CD4-positive, alpha-beta T cell treated with Interleukin-15 for 1 hour (primary cell): ENCODE measurements around the gene GP9.
A peak's percentile ranks its signal among the peaks of the same experiment; 100 is the strongest.

Experiments used
- DNase-seq: peaks from one replicate; pipeline ENCODE4 v3.0.0-alpha.2; 2020

The GP9 gene

DNA sequence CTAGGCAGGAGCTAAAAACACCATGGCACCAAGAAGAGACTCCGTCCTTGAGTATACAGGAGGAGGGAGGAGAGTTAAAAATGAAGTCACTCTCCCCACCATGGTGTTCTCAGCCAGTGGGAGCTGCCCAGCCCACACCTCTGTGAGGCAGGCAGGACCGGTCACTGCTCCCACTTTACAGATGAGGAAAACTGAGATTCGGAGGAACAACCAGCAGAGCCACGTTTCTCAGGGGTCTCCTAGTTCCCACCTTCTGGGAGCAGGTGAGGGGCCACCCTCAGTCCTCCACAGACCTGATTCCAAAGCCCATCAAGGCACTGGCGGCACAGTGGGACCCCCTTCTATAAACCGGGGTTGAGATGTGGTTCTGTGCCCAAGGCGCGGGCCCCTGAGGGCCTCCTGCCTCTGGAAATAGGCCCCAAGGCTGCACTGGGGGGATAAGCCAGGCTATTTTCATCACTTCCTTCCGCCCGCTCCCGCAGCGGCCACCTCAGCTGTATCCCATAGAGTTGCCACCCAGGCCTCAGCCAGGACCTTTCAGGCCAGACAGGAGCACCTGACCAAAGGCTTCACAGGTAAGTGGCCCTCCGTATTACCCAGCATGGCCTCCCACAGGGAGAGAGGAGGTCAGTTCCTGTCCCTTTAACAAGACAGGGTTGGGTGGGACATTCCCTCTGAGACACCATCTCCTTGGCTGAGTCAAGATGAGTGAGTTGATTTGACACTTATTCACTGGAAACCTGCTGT, at the start of gene GP9:
TSS of gene GP9 (plus strand) at position 504 of the 747 bp plus-strand sequence. CDS start 961 bp downstream, outside the sequence.
- no peak for DNase-seq

DNA sequence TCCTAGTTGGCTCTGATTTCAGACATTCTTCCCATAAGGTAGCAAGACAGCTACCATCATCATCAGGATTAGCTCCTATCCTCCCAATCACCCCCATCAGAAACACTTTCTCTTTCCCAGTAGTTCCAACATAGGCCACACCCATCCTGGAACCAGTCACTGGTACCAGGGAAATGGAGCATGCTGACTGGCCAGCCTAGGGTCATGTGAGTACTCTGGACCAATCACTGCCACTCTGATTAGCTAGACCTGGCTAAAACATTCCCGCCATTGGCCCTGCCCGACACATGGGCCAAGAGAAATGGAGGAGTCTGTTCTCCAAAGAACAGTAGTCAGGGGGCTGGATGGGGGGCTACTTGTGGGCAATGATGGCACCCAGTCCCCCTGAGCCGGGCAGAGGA, 47.1 kb upstream of the GP9 start:
- DNase-seq: no peak

DNA sequence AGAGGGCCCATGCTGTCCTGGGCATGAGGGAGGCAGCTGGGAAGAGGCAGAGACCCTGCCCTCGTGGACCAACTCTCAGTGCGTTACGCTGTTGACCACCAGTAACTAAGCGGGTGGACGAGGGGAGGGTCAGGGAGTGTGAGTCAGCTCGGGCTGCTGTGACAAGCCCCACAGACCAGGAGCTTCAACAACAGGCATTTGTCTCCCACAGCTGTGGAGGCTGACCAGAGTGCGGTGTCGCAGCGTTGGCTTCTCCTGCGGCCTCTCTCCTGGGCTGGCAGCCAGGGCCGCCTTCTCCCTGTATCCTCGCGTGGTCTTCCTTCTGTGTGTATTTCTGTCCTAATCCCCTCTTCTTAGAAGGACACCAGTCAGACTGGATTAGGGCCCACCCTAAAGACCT, 46.4 kb upstream of the GP9 start:
- DNase-seq: no peak

DNA sequence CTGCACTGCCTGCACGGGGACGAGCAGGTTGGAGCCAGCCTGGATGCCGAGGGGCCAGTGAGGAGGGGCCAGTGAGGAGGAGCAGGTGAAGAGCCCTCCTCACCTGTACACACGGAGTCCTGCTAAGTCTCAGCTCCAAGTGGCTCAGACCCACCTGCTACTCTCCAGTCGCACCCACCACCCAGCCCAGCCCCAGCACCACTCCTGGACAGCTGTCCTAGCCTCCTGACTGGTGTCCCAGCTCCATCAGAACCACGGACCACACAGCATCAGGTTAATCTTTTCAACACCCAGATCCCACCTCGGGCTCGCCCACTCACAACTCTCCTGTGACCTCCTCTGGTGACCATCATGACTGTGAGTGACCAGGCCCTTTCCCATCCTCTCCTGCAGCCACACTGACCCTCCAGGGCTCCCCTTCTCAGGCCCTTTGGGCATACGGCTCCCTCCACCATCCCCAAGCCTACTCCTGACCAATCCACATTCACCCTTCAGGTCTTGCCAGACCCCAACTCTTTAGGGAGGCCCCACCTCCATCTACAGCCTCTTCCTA, 45.7 kb upstream of the GP9 start:
- no peak for DNase-seq

DNA sequence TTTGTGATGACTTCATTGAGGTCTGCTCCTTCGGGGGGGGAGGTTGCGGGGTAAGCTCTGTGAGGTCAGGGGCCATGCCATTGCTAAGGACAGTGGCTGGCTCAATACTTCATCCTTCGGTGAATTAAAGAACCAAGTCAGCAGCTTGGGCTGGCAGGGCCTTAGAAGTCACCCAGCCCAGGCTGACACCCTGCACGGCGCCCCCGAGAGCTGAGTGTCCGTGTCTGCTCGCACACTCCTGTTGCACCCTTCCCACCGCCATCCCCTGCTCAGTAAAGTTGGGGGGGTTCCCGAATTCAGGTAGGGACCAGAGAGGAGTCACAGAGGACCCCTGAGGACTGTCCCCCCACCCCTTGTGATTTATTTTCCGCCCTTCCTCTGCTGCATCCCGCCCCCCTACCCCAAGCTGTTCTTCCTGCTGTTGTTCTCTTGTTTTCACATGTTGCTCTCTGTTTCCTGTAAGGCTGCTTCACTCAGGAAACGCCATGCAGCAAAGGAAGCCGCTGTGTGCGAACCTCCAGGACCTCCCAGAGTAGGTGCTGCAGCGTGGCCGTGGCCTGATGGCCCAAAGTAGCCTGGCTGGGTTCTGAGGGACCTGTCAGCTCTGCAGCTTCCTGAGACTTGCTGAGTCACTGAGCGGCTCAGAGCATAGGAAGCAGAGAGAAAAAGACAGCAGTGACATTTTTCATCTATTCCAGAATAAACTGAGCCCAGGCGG, 45.0 kb upstream of the GP9 start:
- peak; percentile 40 for DNase-seq

DNA sequence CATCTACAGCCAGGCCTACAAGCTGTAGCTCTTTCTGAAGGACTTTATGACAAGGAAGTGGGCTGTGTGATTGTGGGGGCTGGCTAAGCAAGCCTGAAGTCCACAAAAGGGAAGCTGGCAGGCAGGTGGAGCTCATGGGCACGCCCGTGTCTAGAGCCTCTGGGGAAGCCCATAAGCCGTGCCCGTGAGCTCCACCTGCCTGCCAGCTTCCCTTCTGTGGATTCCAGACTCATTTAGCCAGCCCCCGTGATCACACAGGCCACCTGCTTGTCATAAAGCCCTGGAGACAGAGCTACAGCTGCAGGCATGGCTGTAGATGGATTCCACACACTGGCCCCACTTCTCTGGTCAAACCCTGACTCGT, 44.2 kb upstream of the GP9 start:
- DNase-seq: peak; percentile 82

DNA sequence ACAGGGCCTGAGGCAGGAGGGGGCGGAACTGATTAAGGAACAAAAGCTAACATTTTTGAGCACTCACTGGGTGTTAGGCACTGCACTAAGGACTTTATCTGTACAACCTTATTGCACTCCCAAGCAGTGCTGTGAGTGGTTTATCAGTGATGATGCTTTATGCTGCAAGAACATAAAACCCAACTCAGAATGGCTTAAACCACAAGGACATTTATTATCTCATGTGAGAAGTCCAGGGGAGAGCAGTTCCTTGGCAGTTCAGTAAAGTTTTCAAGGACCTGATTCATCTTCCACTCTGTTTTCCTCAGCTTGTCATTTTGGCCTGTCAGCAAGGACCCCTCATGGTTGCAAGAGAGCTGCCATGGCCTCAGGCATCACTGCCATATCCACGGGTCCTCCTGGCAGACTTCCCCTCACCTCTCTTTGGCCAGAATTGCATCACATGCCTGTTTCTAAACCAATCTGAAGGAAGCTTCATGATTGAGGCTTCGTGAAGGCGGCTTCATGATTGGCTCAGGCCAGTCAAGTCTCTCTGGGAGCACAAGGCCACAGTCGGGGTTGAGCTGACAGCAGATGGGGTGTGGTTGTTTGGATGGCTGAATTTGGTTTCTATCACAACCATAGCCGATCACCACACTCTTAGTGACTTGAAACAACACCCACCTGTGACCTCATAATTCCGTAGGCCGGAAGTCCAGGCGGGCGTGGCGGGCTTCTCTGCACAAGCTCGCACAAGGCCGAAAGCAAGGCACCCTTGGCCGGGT, 43.7 kb upstream of the GP9 start:
- DNase-seq: peak; percentile 85

DNA sequence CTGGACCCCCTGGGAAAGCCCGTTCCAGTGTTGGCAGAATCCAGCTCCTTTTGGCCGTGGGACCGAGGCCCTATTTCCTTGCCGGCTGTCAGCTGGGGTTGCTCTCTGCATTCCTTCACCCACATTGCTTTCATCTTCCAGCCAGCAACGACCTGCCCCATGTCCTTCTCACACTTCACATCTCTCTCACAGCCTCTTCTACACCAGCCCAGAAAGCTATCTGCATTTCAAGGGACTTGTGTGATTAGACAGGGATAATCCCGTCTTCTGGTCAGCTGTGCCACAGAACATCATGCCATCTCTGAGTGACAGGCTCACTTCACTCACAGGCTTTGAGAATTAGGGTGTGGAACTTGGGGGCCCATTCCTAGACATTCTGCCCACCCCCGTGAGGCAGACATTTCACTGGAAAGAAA, 43.1 kb upstream of the GP9 start:
- no peak for DNase-seq

DNA sequence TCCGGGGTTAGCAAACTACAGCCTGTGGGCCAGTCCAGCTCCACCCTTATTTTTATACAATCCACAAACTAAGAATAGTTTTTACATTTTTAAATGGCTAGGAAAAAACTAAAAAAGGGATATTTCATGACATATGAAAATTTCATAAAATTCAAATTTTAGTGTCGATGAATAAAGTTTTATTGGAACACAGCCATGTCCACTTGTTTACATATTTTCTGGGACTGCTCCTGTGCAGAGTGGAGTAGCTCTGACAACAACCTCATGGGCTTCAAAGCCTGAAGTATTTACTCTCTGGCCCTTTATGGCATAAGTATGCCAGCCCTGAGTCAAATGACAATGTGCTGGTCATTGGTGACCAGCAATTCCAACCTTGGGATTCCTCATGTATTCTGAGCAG, 42.3 kb upstream of the GP9 start:
- no peak for DNase-seq

DNA sequence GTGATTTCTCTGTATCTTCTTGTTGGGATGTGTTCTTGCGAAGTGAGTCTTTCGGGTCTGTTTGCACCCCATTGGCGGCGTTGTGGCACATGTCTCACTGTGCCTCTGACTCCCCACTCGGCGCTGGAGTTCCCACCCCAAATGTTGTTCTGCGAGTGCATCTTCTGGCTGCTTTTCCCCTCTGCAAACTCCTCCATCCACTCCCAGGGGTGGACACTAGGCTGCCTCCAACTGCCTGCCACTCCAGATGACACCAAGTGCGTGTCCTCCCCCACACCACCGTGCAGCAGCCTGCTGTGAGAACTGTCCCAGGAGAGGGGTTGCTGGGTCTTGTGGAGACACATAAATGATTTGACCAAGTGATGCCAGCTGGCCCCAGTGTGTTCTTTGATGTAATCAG, 41.8 kb upstream of the GP9 start:
- DNase-seq: no peak

DNA sequence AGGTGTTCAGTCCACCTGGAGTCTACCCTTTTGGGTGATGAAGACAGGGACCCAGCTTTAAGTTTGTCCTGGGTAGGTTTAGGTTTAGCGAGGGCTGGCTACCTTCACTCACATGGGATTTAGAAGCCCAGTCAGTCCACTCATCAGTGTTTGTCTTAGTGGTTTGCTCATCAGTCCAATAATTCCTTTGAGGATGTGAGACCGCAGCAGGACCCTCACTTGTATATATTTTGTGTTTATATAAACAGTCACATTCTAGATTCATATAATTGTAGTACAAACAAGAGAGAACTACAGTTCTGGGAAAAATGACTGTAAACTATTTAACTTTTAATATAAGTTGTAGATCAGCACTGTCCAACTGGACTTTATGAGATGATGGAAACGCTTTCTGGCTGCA, 41.3 kb upstream of the GP9 start:
- DNase-seq: no peak

DNA sequence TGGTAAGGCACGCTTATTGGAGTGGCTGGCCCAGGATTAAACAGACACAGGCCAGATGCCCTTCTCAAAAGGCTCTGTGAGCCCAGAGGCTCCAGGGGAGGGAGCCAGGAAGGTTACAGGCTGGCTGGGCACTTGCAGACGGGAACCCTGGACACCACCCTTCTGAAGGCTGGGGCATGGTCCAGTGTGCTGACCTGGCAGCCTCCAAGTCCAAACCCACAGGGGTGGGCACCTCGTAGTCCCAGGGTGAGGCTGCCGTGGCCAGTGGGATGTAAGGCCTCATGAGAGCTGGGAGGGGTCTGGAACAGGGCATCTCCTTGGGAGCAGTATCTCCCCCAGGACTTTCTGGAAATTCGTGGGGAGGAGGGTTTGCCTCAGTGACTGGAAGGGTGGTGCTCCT, 39.9 kb upstream of the GP9 start:
- DNase-seq: no peak

DNA sequence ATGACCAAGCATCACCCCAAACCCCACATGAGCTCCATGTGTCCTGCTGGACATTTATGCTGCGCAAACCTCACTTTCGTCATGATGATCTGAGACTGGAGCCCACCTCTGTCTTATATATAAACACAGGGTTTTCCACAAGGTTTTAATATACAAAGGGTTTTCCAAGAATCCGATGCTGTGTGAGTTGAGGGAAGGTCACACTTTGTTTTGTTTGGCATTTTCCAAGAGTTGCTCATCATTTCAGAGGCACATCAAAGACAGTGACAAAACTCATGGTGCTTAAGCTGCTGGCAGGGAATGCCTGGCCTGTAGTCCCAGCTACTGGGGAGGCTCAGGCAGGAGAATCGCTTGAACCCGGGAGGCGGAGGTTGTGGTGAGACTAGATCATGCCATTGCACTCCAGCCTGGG, 39.4 kb upstream of the GP9 start:
- DNase-seq: no peak

DNA sequence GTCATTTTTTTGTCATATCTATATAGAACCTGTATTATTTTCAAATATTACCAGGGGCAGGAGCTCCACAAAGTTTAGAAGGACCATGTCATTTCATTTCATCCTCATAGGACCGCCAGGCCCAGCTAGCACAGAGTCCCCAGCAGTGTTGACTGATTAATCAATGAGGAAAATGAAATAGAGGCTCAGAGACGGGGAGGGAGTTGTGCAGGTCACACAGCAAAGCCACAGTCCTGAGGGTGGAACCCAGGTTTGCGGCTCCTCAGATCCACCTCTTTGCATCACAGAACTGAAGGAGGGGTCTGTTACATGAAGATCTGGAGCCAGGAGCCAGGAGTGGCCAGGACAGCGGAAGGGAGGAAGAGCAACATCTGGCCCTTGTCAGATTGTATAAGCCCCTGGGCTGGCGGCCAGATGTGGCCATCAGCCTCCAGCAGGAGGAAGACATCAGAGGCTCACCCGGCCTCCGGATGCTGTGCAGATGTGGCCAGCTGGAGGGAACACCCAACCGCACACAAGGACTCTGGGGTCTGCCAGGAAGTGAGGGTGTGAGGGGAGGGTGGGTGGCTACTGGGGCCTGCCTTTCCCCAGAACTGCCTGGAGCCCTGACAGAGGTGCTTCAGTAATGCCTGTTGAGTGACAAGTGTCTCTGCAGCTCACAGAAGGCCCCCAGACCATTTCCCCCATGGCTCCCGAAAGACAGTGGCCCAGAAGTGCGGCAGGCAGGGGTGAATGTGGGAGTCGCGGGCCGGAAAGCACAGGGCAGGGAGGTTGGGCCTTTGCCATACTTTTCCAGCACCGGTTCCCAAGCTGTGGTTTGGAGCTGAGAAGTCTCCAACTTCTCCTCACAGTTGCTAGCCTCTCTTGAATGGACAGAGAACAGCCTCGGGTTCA, 38.2 kb upstream of the GP9 start:
- no peak for DNase-seq

DNA sequence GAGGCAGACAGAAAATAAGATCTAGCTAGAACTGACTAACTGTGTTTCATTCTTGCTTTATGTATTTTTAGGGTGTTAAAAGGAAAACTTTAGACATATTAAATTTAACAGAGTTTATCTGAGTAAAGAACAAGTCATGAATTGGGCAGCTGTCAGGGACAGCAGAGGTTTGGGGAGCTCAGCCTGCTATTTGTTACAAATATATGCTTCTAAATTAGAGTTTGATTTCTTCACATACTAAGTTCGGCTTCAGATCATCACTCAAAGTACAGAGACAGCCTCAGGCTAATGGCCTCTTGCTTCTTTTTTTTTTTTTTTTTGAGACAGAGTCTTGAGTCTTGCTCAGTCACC, 37.6 kb upstream of the GP9 start:
- DNase-seq: no peak

DNA sequence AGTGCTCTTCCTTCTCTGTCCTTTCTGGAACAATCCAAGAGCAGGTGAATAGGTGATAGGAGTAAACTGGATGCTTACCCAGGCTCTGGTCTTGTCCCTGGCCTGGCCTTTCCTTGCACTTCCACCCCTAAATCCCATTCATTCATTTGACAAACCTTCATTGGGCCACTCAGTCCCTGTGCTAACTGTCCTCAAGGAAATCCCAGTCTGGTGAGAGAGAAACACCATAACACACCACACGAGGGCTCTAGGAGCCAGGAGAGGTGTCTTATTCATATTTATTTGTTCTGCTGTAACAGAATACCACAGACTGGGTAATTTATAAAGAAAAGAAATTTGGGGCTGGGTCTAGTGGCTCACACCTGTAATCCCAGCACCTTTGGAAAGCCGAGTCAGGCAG, 36.7 kb upstream of the GP9 start:
- DNase-seq: no peak

DNA sequence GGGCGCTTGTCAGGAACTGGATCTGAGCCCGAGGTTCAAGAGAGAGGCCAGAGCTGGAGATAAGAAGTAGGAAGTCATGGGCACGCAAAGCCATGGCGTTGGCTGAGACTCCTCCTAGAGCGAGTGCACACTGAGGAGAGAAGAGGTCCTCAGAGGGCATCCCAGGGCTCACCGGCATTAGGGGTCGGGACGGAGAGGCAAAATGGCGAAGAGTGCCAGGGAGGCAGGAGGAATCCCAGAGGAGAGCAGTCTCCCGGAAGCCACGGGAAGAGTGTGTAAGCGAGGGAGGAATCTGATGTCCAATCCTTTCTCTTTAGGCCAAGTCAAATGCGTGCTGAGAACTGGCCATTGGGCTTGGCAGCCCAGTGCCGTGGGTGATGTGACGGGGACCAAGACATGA, 35.5 kb upstream of the GP9 start:
- no peak for DNase-seq

DNA sequence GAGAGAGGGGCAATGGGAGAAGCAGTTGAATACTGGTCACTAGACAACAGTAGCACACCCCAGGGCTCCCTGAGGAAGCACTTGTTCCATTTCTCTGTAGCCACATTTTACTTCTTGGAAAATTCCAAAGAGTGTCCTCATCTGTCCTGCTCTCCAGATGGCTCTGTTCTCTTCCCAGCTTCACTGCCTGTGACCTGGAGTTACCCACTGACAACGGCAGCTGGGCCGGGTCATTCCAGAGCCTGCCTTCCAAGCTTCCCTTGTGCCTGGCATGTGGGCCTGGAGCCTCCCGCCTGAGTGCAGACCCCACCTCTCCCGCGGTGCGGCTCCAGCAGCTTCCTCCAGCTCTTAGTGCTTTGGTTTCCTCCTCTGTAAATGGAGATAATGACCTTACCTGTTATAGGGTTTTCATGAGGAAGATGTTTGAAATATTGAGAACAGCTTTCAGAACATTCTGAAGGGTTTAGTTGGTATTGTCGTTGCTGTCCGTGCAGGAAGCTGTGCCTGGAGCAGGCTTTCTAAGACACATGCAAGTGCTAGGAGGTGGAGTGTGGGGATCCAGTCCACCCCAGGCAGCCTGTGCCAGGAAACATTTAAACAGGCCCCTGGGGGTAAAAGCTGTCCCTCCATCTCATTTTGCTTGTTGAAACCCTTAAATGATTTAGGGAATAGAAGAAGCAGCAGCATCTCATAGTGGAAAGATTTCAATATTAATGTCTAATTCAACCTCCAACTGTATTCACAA, 34.7 kb upstream of the GP9 start:
- DNase-seq: no peak

DNA sequence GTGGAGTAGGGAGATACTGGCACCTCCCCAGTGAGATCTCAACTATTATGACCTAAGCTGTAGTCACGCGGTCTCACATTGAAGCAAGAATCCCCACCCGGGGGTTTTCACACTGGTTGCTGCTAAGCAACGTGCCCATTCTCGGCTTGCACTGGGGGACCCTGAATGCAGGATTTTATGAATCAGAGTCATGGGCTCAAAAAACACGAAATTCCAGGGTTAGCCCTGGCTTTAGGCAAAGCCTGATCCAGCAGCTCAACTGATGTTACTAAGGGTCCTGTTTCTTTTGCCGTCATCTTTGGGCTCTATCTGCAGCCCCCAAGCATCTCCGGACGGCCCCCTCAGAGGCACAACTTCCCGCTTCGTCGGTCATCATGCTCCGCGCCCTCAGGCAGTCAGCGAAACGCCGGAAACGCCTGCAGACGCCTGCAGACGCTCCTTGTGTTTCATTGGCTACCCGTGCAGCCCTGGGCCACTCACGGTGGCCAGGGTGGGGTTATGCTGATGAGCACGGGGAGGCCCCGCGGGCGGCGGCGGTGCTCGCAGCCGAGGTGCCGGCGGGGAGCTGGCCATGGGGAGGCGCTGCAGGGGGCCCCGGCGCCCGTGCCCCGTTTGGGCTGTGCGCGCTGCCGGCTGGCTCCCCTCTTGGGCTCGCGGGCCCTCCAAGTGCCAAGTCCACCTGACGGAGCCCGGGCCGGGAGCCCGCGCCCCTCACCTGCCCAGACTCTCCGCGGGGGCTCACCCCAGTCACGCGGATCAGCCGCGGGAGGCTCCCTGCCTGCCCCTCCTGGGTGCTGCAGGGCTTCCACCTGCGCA, 33.6 kb upstream of the GP9 start:
- DNase-seq: peak; percentile 94

DNA sequence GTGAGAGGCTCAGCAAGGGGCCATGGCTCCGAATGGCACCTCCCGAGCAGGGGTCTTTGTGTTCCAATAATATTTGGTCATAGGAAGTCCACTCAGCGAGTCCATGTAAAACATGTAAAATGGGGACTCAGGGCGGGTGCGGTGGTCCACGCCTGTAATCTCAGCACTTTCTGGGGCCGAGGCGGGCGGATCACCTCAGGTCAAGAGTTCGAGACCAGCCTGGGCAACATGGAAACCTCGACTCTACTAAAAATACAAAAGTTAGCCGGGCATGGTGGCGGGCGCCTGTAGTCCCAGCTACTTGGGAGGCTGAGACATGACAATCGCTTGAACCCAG, 33.1 kb upstream of the GP9 start:
- DNase-seq: no peak

DNA sequence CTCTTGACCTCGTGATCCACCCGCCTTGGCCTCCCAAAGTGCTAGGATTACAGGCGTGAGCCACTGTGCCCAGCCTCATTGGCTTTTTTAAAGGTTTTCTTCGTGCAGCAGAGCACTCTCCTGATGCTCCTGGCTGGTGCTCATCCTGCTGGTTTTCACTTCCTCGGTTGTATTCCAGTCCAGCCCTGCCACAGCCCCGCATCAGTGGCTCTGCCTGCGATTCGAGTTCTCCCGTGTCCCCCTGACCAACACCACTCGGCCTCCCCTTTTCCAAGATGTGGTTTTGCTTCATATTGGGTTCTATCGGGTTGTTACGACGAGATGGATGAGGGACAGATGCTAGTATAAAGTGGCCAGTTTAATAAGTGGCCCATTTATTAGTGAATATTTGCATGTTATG, 31.7 kb upstream of the GP9 start:
- no peak for DNase-seq
